GM12878 (cell line): ENCODE measurements around the gene BBS4. TPM values are rescaled to one million over a fixed set of nuclear protein-coding genes. Genes with fewer than 3 reads are reported as not detected.

Source experiments
- EZH2 ChIP-seq: IDR thresholded peaks from 2 replicates; pipeline ENCODE4 v1.6.1; 2012; ENCODE audit warnings: low read depth, mild to moderate bottlenecking, control low read depth, inconsistent platforms, low read length, borderline replicate concordance; ENCODE audit not compliant: control insufficient read depth
- NR2C1 ChIP-seq: fragments of 450-650 bp; IDR thresholded peaks from 2 replicates; pipeline ENCODE4 v1.6.1; 2017; ENCODE audit warnings: antibody characterized with exemption, mild to moderate bottlenecking, moderate library complexity
- NR2C2 ChIP-seq: IDR thresholded peaks from 2 replicates; pipeline ENCODE4 v1.6.1; 2011; ENCODE audit warnings: borderline replicate concordance, low read depth; ENCODE audit not compliant: control insufficient read depth, insufficient read length
- POLR2A ChIP-seq: IDR thresholded peaks from 2 replicates; pipeline ENCODE4 v1.6.1; 2011; ENCODE audit warnings: low read depth, mild to moderate bottlenecking, low read length
- YY1 ChIP-seq: IDR thresholded peaks from 2 replicates; pipeline ENCODE4 v1.6.1; 2011; ENCODE audit warnings: low read depth, mild to moderate bottlenecking, low read length
- ZZZ3 ChIP-seq: IDR thresholded peaks from 2 replicates; pipeline ENCODE4 v1.6.1; 2011; ENCODE audit warnings: low read depth; ENCODE audit not compliant: control insufficient read depth, insufficient read length
- polyA plus RNA-seq, 11 experiments: library from polyadenylated mRNA; depleted of rRNA in 4 of 11; unstranded in 6 of 11; stranded (reverse) in 5 of 11; fragments of >200 nt; fragmentation: Nextera tagmentation in 4 of 11; fragmentation: Illumina TruSeq in 1 of 11; extraction: Ambion mirVana in 4 of 11; extraction: Trizol in 1 of 11; gene quantifications; 1 replicate in 1 of 11; 2 replicates in 10 of 11; pipeline versions ENCODE4 v1.2.1 to v1.2.3, GENCODE V29; 2011 to 2016; ENCODE audit warnings: inconsistent platforms in 2 of 11, missing spikeins in 2 of 11, low read depth in 1 of 11
- small RNA-seq: library from RNA; depleted of rRNA; stranded (forward); fragments of <200 nt; gene quantifications from one replicate; pipeline ENCODE3, GENCODE V24; 2014
- total RNA-seq, 4 experiments: library from RNA; depleted of rRNA in 3 of 4; stranded (reverse); fragments of >200 nt in 3 of 4; fragmentation: Illumina TruSeq in 1 of 4; extraction: Trizol in 1 of 4; gene quantifications; 2 replicates each; pipeline versions ENCODE4 v1.2.1 to v1.2.3, GENCODE V29; 2013 to 2021
- TF ChIP-seq, protein P1 (sequence below): fragments of 450-650 bp; IDR thresholded peaks from 2 replicates; pipeline ENCODE4 v1.6.1; 2017; ENCODE audit warnings: antibody characterized with exemption, mild to moderate bottlenecking, moderate library complexity

Gene BBS4
- total and polyA plus RNA-seq, 10 of the 15 experiments (the other 5 are each of a cell fraction or from before 2014, with no cell fraction given) = 7.2 to 22.1 (median 9.9) TPM

DNA sequence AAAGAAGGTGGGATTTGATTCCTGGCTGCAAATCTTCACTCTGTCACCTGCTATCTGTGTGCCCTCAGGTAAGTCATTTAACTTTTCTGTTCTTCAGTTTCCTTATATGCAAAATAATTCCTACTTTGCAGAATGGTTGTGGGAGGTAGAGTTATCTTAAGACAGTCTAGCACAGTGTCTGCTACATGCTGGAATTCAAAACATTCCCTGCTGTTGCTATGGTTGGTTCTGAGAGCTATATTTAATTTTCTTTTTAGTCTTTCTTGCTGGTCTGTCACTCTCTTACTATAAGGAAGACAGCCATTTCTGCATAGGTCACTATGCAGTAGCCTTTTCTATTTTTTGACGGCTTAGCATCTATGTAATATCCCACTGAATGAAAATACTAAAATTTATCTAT is 101.5 kb downstream of the BBS4 start (continued):
- TF ChIP-seq NR2C1 (no peak), NR2C2 (no peak), YY1 (no peak), EZH2 (no peak), POLR2A (no peak), ZZZ3 (no peak)
- TF ChIP-seq, protein P1, sequence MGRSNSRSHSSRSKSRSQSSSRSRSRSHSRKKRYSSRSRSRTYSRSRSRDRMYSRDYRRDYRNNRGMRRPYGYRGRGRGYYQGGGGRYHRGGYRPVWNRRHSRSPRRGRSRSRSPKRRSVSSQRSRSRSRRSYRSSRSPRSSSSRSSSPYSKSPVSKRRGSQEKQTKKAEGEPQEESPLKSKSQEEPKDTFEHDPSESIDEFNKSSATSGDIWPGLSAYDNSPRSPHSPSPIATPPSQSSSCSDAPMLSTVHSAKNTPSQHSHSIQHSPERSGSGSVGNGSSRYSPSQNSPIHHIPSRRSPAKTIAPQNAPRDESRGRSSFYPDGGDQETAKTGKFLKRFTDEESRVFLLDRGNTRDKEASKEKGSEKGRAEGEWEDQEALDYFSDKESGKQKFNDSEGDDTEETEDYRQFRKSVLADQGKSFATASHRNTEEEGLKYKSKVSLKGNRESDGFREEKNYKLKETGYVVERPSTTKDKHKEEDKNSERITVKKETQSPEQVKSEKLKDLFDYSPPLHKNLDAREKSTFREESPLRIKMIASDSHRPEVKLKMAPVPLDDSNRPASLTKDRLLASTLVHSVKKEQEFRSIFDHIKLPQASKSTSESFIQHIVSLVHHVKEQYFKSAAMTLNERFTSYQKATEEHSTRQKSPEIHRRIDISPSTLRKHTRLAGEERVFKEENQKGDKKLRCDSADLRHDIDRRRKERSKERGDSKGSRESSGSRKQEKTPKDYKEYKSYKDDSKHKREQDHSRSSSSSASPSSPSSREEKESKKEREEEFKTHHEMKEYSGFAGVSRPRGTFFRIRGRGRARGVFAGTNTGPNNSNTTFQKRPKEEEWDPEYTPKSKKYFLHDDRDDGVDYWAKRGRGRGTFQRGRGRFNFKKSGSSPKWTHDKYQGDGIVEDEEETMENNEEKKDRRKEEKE = no peak

Small RNAs within 50 kb of the gene (small RNA-seq; reads per million reads assigned to genes)
- not detected for gene RN7SL853P

Other genes starting within 250 kb of the BBS4 start
- gene ARIH1, start 211.9 kb upstream of the BBS4 start, total RNA-seq (2014; rRNA removed) = 31.6 and 33.8 TPM in 2 replicates
- 19.0 and 20.8 TPM in 2 replicates for gene ARIH1, start 211.9 kb upstream of the BBS4 start, total RNA-seq (2014; rRNA removed; fragmentation: Illumina TruSeq; extraction: Trizol)
- 99.5 and 99.8 TPM in 2 replicates for gene ARIH1, start 211.9 kb upstream of the BBS4 start, total RNA-seq (2021)
- 63.5 and 71.9 TPM in 2 replicates for gene ARIH1, start 211.9 kb upstream of the BBS4 start, polyA plus RNA-seq (2011; rRNA removed)
- gene ARIH1, start 211.9 kb upstream of the BBS4 start, polyA plus RNA-seq (2014; fragmentation: Illumina TruSeq; extraction: Trizol) = 34.1 and 37.8 TPM in 2 replicates
- gene ARIH1, start 211.9 kb upstream of the BBS4 start, polyA plus RNA-seq (2014; fragmentation: Nextera tagmentation; extraction: Ambion mirVana) = 10 to 100 TPM; 14.7 to 14.9 TPM
- 21.5 and 24.0 TPM in 2 replicates for gene ARIH1, start 211.9 kb upstream of the BBS4 start, polyA plus RNA-seq (2014; rRNA removed)
- gene ARIH1, start 211.9 kb upstream of the BBS4 start, polyA plus RNA-seq (2016; fragmentation: Nextera tagmentation; extraction: Ambion mirVana) = 10 to 100 TPM; 17.0 to 32.8 TPM
- not detected in 2 replicates for gene GOLGA6B, start 31.5 kb upstream of the BBS4 start, total RNA-seq (2014; rRNA removed)
- gene GOLGA6B, start 31.5 kb upstream of the BBS4 start, total RNA-seq (2014; rRNA removed; fragmentation: Illumina TruSeq; extraction: Trizol) = not detected in 2 replicates
- gene GOLGA6B, start 31.5 kb upstream of the BBS4 start, total RNA-seq (2021) = not detected in 2 replicates
- not detected in 2 replicates for gene GOLGA6B, start 31.5 kb upstream of the BBS4 start, polyA plus RNA-seq (2011; rRNA removed)
- gene GOLGA6B, start 31.5 kb upstream of the BBS4 start, polyA plus RNA-seq (2014; fragmentation: Illumina TruSeq; extraction: Trizol) = not detected in 2 replicates
- not detected for gene GOLGA6B, start 31.5 kb upstream of the BBS4 start, polyA plus RNA-seq (2014; fragmentation: Nextera tagmentation; extraction: Ambion mirVana)
- gene GOLGA6B, start 31.5 kb upstream of the BBS4 start, polyA plus RNA-seq (2014; rRNA removed) = not detected in 2 replicates
- not detected for gene GOLGA6B, start 31.5 kb upstream of the BBS4 start, polyA plus RNA-seq (2016; fragmentation: Nextera tagmentation; extraction: Ambion mirVana)
- gene HIGD2B, start within 50 bp of the BBS4 start, total RNA-seq (2014; rRNA removed) = 0.38 and 0.56 TPM in 2 replicates
- gene HIGD2B, start within 50 bp of the BBS4 start, total RNA-seq (2014; rRNA removed; fragmentation: Illumina TruSeq; extraction: Trizol) = not detected in 2 replicates
- 0.24 TPM in 1 of 2 replicates, not detected in the other for gene HIGD2B, start within 50 bp of the BBS4 start, total RNA-seq (2021)
- gene HIGD2B, start within 50 bp of the BBS4 start, polyA plus RNA-seq (2011; rRNA removed) = not detected in 2 replicates
- gene HIGD2B, start within 50 bp of the BBS4 start, polyA plus RNA-seq (2014; fragmentation: Illumina TruSeq; extraction: Trizol) = not detected in 2 replicates
- gene HIGD2B, start within 50 bp of the BBS4 start, polyA plus RNA-seq (2014; fragmentation: Nextera tagmentation; extraction: Ambion mirVana) = under 1 TPM in 1 of 2 experiments, not detected in 1; 0.10 TPM
- gene HIGD2B, start within 50 bp of the BBS4 start, polyA plus RNA-seq (2014; rRNA removed) = not detected in 2 replicates
- not detected for gene HIGD2B, start within 50 bp of the BBS4 start, polyA plus RNA-seq (2016; fragmentation: Nextera tagmentation; extraction: Ambion mirVana)
- 66.0 and 78.9 TPM in 2 replicates for gene ADPGK, start 97.6 kb downstream of the BBS4 start, total RNA-seq (2014; rRNA removed)
- 56.2 and 60.2 TPM in 2 replicates for gene ADPGK, start 97.6 kb downstream of the BBS4 start, total RNA-seq (2014; rRNA removed; fragmentation: Illumina TruSeq; extraction: Trizol)
- 50.3 and 53.2 TPM in 2 replicates for gene ADPGK, start 97.6 kb downstream of the BBS4 start, total RNA-seq (2021)
- gene ADPGK, start 97.6 kb downstream of the BBS4 start, polyA plus RNA-seq (2011; rRNA removed) = 146 and 165 TPM in 2 replicates
- gene ADPGK, start 97.6 kb downstream of the BBS4 start, polyA plus RNA-seq (2014; fragmentation: Illumina TruSeq; extraction: Trizol) = 66.6 and 66.7 TPM in 2 replicates
- gene ADPGK, start 97.6 kb downstream of the BBS4 start, polyA plus RNA-seq (2014; fragmentation: Nextera tagmentation; extraction: Ambion mirVana) = 10 to 100 TPM; 13.8 to 18.1 TPM
- gene ADPGK, start 97.6 kb downstream of the BBS4 start, polyA plus RNA-seq (2014; rRNA removed) = 65.5 and 78.8 TPM in 2 replicates
- 10 to 100 TPM; 51.5 to 53.1 TPM for gene ADPGK, start 97.6 kb downstream of the BBS4 start, polyA plus RNA-seq (2016; fragmentation: Nextera tagmentation; extraction: Ambion mirVana)